ENCODE measurements around the gene BNC2.

- no peak; the same call in 1 of the 2 replicates for TF ChIP-seq POLR2AphosphoS5 (IDR thresholded peaks at IDR 0.05; ENCODE audit: borderline replicate concordance, low read depth, low read length)
- TF ChIP-seq EZH2 (IDR thresholded peaks at IDR 0.05), result no peak
Measured at GRCh38 chr9:16869131-16869881, 1.2 kb downstream of the BNC2 start.
